Activated T-helper 17 cell treated with anti-CD3 and anti-CD28 coated beads, Interleukin-2, amount 50 U/mL, for 72 hours (primary cell): ENCODE results near the gene CBFB. TPM values are rescaled to one million over a fixed set of nuclear protein-coding genes. Genes with fewer than 3 reads are reported as not detected.

ENCODE experiments used
- ATAC-seq: fragments of 150-1000 bp; cut with Tn5 transposase; replicated peaks from 2 replicates; pipeline ENCODE4 v1.10.0; 2021; ENCODE audit warnings: mild to moderate bottlenecking, moderate library complexity
- H3K27ac Mint-ChIP-seq: one replicate; pipeline ENCODE4 v1.8.0; 2022; ENCODE audit warnings: mixed read lengths
- H3K27me3 Mint-ChIP-seq: one replicate; pipeline ENCODE4 v1.8.0; 2022; ENCODE audit warnings: mixed read lengths
- H3K36me3 Mint-ChIP-seq: one replicate; pipeline ENCODE4 v1.8.0; 2022; ENCODE audit warnings: low read depth, mild to moderate bottlenecking, mixed read lengths
- H3K4me1 Mint-ChIP-seq: one replicate; pipeline ENCODE4 v1.8.0; 2022; ENCODE audit warnings: mixed read lengths
- H3K4me3 Mint-ChIP-seq: one replicate; pipeline ENCODE4 v1.8.0; 2022; ENCODE audit warnings: mild to moderate bottlenecking, mixed read lengths
- H3K9me3 Mint-ChIP-seq: one replicate; pipeline ENCODE4 v1.8.0; 2022; ENCODE audit warnings: mixed read lengths
- total RNA-seq, 2 donors: library from RNA; stranded (reverse); gene quantifications; one replicate each; pipeline ENCODE4 v1.2.3, GENCODE V29; 2022

The CBFB gene
- total RNA-seq, 2 donors from 2014 or later = 115 to 214 TPM

GRCh38 chr16:67024384-67025209 lies 4.4 kb upstream of the CBFB start:
- Mint-ChIP-seq H3K36me3 (no peaks in the 10 kb centered on the region), H3K4me3 (no peak overlapping the region), H3K27me3 (no peaks in the 10 kb centered on the region), H3K9me3 (no peaks in the 10 kb centered on the region), H3K4me1 (peaks cover 3% of the 10 kb centered on the region), H3K27ac (peak overlapping the region; percentile 52)
- ATAC-seq = no peak

DNA sequence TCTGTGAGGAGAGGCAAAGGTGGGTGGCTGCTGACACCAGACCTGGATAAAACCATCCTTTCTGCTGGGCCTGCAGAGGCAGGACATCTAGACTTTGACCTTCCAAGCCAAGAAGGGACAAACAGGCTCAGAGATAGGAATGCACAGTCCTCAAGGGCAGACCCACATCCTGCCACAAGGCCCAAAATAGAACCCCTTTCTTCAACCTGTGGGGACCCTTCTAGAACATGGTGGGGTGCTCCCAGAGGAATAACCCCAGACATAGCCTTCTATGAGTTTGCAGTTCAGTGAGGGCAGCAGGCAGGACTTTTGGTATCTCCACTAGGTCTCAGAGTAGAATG lies 3.8 kb upstream of the CBFB start:
- Mint-ChIP-seq H3K36me3 (peaks cover 5% of the 10 kb centered on the region), H3K27me3 (no peaks in the 10 kb centered on the region), H3K9me3 (no peaks in the 10 kb centered on the region), H3K27ac (no peak overlapping the region), H3K4me3 (no peak overlapping the region), H3K4me1 (peaks cover 3% of the 10 kb centered on the region)
- ATAC-seq = no peak

DNA sequence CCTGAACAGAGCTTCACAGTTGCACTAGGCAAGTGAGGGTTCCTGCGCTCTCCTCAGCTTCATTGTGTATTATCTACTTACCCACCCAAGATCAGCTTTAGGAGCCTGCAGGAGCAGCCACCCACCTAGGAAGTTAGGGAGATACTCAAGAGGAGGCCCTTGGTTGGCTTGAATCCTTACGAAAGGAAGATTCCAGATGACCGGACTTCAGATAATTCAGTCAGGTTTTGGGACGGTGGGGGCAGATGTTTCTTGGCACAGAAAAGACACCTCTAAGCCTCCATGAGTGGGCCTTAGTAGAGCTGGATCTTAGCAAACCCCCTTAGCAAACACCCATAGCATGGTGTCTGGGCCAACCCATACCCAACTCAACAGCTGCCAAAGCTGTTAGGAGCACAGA lies 2.4 kb upstream of the CBFB start:
- H3K4me3 Mint-ChIP-seq = no peak overlapping the region
- no peaks in the 10 kb centered on the region for H3K9me3 Mint-ChIP-seq
- H3K27ac Mint-ChIP-seq = no peak overlapping the region
- H3K4me1 Mint-ChIP-seq = peaks cover 9% of the 10 kb centered on the region
- peaks cover 19% of the 10 kb centered on the region for H3K36me3 Mint-ChIP-seq
- H3K27me3 Mint-ChIP-seq = no peaks in the 10 kb centered on the region
- no peak for ATAC-seq

- peak overlapping the region; percentile 51 for H3K4me3 Mint-ChIP-seq
- no peaks in the 10 kb centered on the region for H3K27me3 Mint-ChIP-seq
- H3K36me3 Mint-ChIP-seq = peaks cover 24% of the 10 kb centered on the region
- no peak for ATAC-seq
- peaks cover 14% of the 10 kb centered on the region for H3K4me1 Mint-ChIP-seq
- no peaks in the 10 kb centered on the region for H3K9me3 Mint-ChIP-seq
- H3K27ac Mint-ChIP-seq = no peak overlapping the region
Measured at GRCh38 chr16:67027046-67027445, 1.9 kb upstream of the CBFB start.

GRCh38 chr16:67028167-67028695 lies 718 bp upstream of the CBFB start:
- Mint-ChIP-seq H3K27me3 (no peaks in the 10 kb centered on the region), H3K9me3 (no peaks in the 10 kb centered on the region)

DNA sequence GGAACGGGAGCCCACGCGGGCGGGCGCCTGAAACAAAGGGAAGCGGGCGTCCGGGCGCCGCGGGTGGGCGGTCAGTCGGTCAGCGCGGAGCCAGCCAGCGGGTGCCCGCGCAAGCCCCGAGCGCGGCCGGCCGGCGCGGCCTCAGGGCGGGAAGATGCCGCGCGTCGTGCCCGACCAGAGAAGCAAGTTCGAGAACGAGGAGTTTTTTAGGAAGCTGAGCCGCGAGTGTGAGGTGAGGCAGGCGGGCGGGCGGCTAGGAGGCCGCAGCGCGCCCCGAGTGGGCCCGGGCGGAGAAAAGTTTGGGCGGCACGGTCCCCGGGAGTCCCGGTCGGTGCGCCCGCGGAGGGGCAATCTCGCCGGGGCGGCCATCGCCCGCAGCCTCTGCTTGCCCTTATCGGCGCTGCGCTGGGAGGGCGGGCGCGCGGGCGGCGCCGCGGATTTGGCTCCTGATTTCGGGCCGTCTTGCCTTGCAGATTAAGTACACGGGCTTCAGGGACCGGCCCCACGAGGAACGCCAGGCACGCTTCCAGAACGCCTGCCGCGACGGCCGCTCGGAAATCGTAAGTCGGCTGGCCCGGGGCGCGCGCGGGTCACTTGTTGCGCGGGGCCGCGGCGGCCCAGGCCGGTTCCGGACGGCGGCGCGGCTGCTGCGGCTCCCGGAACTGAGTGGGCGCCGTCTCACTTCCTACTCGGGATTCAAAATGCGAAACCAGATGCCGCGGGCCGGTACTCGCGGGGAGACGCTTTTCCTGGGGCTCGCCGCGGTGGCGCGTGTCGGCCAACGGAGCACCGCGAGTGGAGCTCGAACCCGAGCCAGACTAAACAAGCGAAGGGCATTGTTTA lies 526 bp downstream of the CBFB start:
- Mint-ChIP-seq H3K27me3 (no peaks in the 10 kb centered on the region), H3K27ac (peak overlapping the region; percentile 73), H3K4me1 (peaks cover 20% of the 10 kb centered on the region), H3K9me3 (no peaks in the 10 kb centered on the region), H3K4me3 (peak overlapping the region; percentile 88), H3K36me3 (peaks cover 48% of the 10 kb centered on the region)
- peak; percentile 37 for ATAC-seq

More at GRCh38 chr16:67028167-67028695, 718 bp upstream of the CBFB start:
- peaks cover 36% of the 10 kb centered on the region for H3K36me3 Mint-ChIP-seq
- H3K4me3 Mint-ChIP-seq = peak overlapping the region; percentile 87
- ATAC-seq = no peak
- peak overlapping the region; percentile 90 for H3K27ac Mint-ChIP-seq
- H3K4me1 Mint-ChIP-seq = peaks cover 17% of the 10 kb centered on the region

- no peaks in the 10 kb centered on the region for H3K9me3 Mint-ChIP-seq
- H3K27me3 Mint-ChIP-seq = no peaks in the 10 kb centered on the region
- no peak for ATAC-seq
- H3K4me3 Mint-ChIP-seq = peak overlapping the region; percentile 88
- peaks cover 57% of the 10 kb centered on the region for H3K36me3 Mint-ChIP-seq
- H3K4me1 Mint-ChIP-seq = peaks cover 27% of the 10 kb centered on the region
- H3K27ac Mint-ChIP-seq = peak overlapping the region; percentile 73
Measured at GRCh38 chr16:67030221-67030962, 1.4 kb downstream of the CBFB start.

GRCh38 chr16:67034487-67034886 lies 5.5 kb downstream of the CBFB start:
- Mint-ChIP-seq H3K27ac (peak overlapping the region; percentile 39), H3K36me3 (peaks cover 98% of the 10 kb centered on the region), H3K4me1 (peaks cover 38% of the 10 kb centered on the region), H3K27me3 (no peaks in the 10 kb centered on the region), H3K4me3 (peak overlapping the region; percentile 88), H3K9me3 (no peaks in the 10 kb centered on the region)
- no peak for ATAC-seq

DNA sequence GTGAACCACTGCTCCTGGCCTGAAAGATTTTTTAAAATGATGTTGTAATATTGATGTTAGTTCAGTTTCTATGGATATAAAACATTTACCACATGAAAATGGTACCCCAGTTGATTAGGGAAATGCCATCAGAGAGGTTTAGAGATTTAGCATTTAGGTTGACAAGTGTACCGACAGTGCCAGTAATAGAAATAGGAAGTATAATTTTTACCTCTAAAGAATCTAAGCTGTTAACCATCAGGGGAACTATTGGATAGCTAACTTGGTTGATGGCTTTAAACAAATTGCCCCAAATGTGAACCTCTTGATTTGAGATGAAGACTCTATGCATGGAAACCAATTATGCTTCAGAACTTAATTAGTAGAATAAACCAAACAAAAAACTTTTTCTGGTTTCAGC lies 6.4 kb downstream of the CBFB start:
- Mint-ChIP-seq H3K27ac (peak overlapping the region; percentile 48), H3K4me3 (peak overlapping the region; percentile 88), H3K4me1 (peaks cover 40% of the 10 kb centered on the region), H3K9me3 (no peaks in the 10 kb centered on the region), H3K27me3 (no peaks in the 10 kb centered on the region), H3K36me3 (peaks cover 100% of the 10 kb centered on the region)
- ATAC-seq = no peak

- H3K36me3 Mint-ChIP-seq = peaks cover 100% of the 10 kb centered on the region
Measured at GRCh38 chr16:67036323-67036741, 7.4 kb downstream of the CBFB start.

DNA sequence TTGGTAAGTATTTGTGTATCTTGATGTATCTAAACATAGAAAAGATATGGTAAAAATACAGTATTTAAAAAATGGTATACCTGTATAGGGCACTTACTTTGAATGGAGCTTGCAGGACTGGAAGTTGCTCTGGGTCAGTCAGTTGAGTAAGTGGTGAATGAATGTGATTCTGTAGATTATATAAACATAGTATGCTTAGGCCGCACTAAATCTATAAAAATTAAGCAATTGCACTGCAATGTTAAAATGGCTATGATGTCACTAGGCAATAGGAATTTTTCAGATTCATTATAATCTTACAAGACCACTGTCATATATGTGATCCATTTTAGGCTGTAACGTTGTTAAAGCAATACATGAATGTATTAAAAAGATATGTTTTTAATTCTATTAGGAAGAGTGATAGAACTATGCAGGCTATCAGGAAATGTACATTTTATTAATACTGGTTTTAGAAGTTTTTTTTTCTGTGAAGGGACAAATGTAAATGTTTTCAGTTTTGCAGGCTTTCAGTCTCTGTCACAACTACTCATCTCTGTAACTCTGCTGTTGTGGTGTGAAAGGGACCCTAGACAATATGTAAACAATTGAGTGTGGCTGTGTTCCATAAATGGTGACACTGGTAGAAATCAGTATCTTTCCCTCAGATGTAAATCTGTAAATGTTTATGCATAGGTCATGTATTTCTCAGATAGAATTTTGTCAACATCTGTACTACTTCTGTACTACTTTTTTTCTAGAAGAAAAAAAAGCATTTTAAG lies 10.5 kb downstream of the CBFB start:
- H3K9me3 Mint-ChIP-seq = no peaks in the 10 kb centered on the region
- H3K36me3 Mint-ChIP-seq = peaks cover 85% of the 10 kb centered on the region
- H3K27me3 Mint-ChIP-seq = no peaks in the 10 kb centered on the region
- H3K4me3 Mint-ChIP-seq = no peak overlapping the region
- H3K27ac Mint-ChIP-seq = peak overlapping the region; percentile 78
- peak; percentile 81 for ATAC-seq
- H3K4me1 Mint-ChIP-seq = peaks cover 41% of the 10 kb centered on the region

More at GRCh38 chr16:67036323-67036741, 7.4 kb downstream of the CBFB start:
- no peak for ATAC-seq
- Mint-ChIP-seq H3K27me3 (no peaks in the 10 kb centered on the region), H3K9me3 (no peaks in the 10 kb centered on the region), H3K4me1 (peaks cover 43% of the 10 kb centered on the region), H3K27ac (no peak overlapping the region), H3K4me3 (no peak overlapping the region)

GRCh38 chr16:67040166-67040565 lies 11.2 kb downstream of the CBFB start:
- no peaks in the 10 kb centered on the region for H3K27me3 Mint-ChIP-seq
- no peak overlapping the region for H3K4me3 Mint-ChIP-seq
- H3K27ac Mint-ChIP-seq = peak overlapping the region; percentile 78
- H3K36me3 Mint-ChIP-seq = peaks cover 78% of the 10 kb centered on the region
- peak; percentile 36 for ATAC-seq
- peaks cover 36% of the 10 kb centered on the region for H3K4me1 Mint-ChIP-seq
- H3K9me3 Mint-ChIP-seq = no peaks in the 10 kb centered on the region

GRCh38 chr16:67040906-67041305 lies 12.0 kb downstream of the CBFB start:
- Mint-ChIP-seq H3K4me3 (no peak overlapping the region), H3K27ac (peak overlapping the region; percentile 78), H3K9me3 (no peaks in the 10 kb centered on the region), H3K4me1 (peaks cover 32% of the 10 kb centered on the region), H3K36me3 (peaks cover 77% of the 10 kb centered on the region), H3K27me3 (no peaks in the 10 kb centered on the region)
- ATAC-seq = peak; percentile 23
